ENCODE measurements around the gene ETNK2. TPM values are rescaled to one million over a fixed set of nuclear protein-coding genes. Genes with fewer than 3 reads are reported as not detected.

The ETNK2 gene
- total RNA-seq, 1 experiment from 2014 or later, result not detected

DNA sequence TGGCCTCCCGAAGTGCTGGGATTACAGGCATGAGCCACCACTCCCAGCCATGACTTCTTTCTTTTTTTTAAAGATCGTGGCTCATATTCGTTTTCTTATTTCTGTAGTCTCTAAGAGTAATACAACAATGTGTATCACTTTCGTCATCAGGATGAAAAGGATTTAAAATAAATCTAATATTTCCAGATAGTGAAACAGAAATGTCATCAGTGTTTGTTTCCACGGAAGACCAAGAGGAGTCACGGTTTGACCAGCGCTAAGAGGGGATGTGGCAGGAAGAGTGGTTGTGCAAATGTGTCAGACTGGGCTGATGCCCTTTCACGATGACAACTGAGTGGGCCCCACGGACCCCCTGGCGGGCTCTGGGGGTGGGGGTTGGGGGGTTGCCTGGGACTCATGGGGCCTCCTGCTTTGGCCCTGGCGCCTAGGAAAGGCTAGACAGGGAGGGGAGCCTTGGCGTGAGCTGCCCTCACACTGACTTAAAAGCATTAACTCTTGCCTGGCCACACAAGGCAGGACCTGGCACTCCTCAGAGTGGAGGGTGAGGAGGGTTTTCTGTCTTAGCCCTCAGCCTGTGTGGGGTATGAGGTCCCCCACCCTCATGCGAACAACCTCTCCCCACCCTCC is 70.6 kb downstream of the ETNK2 start:
- DNase-seq, result no peak
- Histone ChIP-seq H3K27me3 (ENCODE audit: low read length) (no peaks in the 10 kb centered on the region), H3K79me2 (ENCODE audit: low read length) (no peaks in the 10 kb centered on the region), H3K36me3 (ENCODE audit: insufficient read depth, low read length) (no peaks in the 10 kb centered on the region), H3K9ac (ENCODE audit: low read length) (no peak overlapping the region), H3K9me2 (replicated peaks; ENCODE audit: insufficient read depth, low read length) (no peaks in the 10 kb centered on the region), H3K9me3 (ENCODE audit: low read length) (no peaks in the 10 kb centered on the region), H3K4me3 (ENCODE audit: low read length) (no peak overlapping the region), H4K20me1 (ENCODE audit: insufficient read depth, low read depth, low read length) (no peaks in the 10 kb centered on the region), H3K4me2 (ENCODE audit: low read depth, low read length, poor library complexity, severe bottlenecking) (no peak overlapping the region), H3K27ac (ENCODE audit: low read length) (no peak overlapping the region), H3K4me1 (ENCODE audit: low read length) (no peaks in the 10 kb centered on the region), H2AFZ (ENCODE audit: low read length) (no peak overlapping the region)

Other genes starting within 250 kb of the ETNK2 start
- gene SOX13, start 78.9 kb downstream of the ETNK2 start, total RNA-seq (2014; rRNA removed; shearing (Covaris generic); ENCODE audit: low replicate concordance), result not detected in 2 replicates
- not detected in 2 replicates for gene REN, start 14.3 kb upstream of the ETNK2 start, total RNA-seq (2014; rRNA removed; shearing (Covaris generic); ENCODE audit: low replicate concordance)
- not detected in 2 replicates for gene KISS1, start 44.4 kb upstream of the ETNK2 start, total RNA-seq (2014; rRNA removed; shearing (Covaris generic); ENCODE audit: low replicate concordance)
- not detected in 2 replicates for gene GOLT1A, start 61.9 kb upstream of the ETNK2 start, total RNA-seq (2014; rRNA removed; shearing (Covaris generic); ENCODE audit: low replicate concordance)
- gene PLEKHA6, start 207.9 kb upstream of the ETNK2 start, total RNA-seq (2014; rRNA removed; shearing (Covaris generic); ENCODE audit: low replicate concordance), result 0.30 TPM in 1 of 2 replicates, not detected in the other